Vagina (tissue), 2 donors: ENCODE results near the gene C22orf39.

Experiments used
- CTCF ChIP-seq, 3 experiments: fragments of 450-650 bp in 2 of 3; fragments of 200-600 bp in 1 of 3; sonication (generic) in 1 of 3; IDR thresholded peaks; one replicate each; pipeline ENCODE4 v1.5.1; 2017 to 2019; ENCODE audit warnings: antibody characterized with exemption in 3 of 3, mild to moderate bottlenecking in 2 of 3, moderate library complexity in 2 of 3
- POLR2A ChIP-seq, 2 donors: fragments of 450-650 bp; IDR thresholded peaks; one replicate each; pipeline ENCODE4 v1.6.1; 2017; ENCODE audit warnings: antibody characterized with exemption in 2 of 2, mild to moderate bottlenecking in 2 of 2, moderate library complexity in 2 of 2
- POLR2AphosphoS5 ChIP-seq, 2 donors: sonication (generic); formaldehyde crosslinking; IDR thresholded peaks; one replicate each; pipeline ENCODE4 v1.9.0; 2017; ENCODE audit warnings: antibody characterized with exemption in 2 of 2, mild to moderate bottlenecking in 2 of 2, low read depth in 1 of 2; ENCODE audit not compliant: insufficient read depth in 1 of 2

GRCh38 chr22:19430890-19431541, 16.5 kb downstream of the C22orf39 start:
- TF ChIP-seq CTCF (IDR thresholded peaks at IDR 0.05) (no peak), POLR2A (IDR thresholded peaks at IDR 0.05) (no peak), POLR2AphosphoS5 (IDR thresholded peaks at IDR 0.05; ENCODE audit: insufficient read depth in 1 of 2, low read depth in 1 of 2) (no peak)
